GM12878 (cell line): Measurements from ENCODE around the gene BBS5. TPM values are rescaled to one million over a fixed set of nuclear protein-coding genes. Genes with fewer than 3 reads are reported as not detected.

ENCODE experiments used
- ATAC-seq: fragments of 200-7000 bp; cut with Tn5 transposase; 3 replicates; pipeline ENCODE4 v1.9.1; 2020; ENCODE audit warnings: mild to moderate bottlenecking, moderate library complexity
- BruUV-seq: library from RNA; stranded (reverse); fragments of 400-500 nt; replicated peaks from 2 replicates; lab custom pipeline; 2021; lab: Mats Ljungman, UMichigan
- CTCF ChIA-PET: fragments of 300-600 bp; sonication (Branson Sonifier 250); formaldehyde crosslinking; extraction: SDS; loops from one replicate; lab custom pipeline; 2021; ENCODE audit warnings: inconsistent platforms; lab: Yijun Ruan, JAX
- POLR2A ChIA-PET: fragments of 350-600 bp; formaldehyde crosslinking; extraction: SDS; loops from one replicate; lab custom pipeline; 2021; ENCODE audit warnings: inconsistent platforms; lab: Charles Lee
- RAD21 ChIA-PET: fragments of 300-600 bp; sonication (Branson Sonifier 250); formaldehyde crosslinking; loops from one replicate; lab custom pipeline; 2023; ENCODE audit warnings: antibody characterized with exemption; ENCODE audit not compliant: unreplicated experiment; lab: Charles Lee
- SMC1A ChIA-PET: fragments of 300-600 bp; sonication (Branson Sonifier 250); formaldehyde crosslinking; loops from one replicate; lab custom pipeline; 2023; ENCODE audit not compliant: unreplicated experiment, uncharacterized antibody; lab: Charles Lee
- DNase-seq: peaks from one replicate; pipeline ENCODE4 v3.0.0-alpha.2; 2011; ENCODE audit warnings: low read depth, low spot score
- FAIRE-seq: peaks from 3 replicates; lab custom pipeline; 2011; peaks lifted over from hg19 to GRCh38; lab: Jason Lieb, UNC
- H2AFZ ChIP-seq: 2 replicates; pipeline ENCODE4 v1.6.0; 2011; ENCODE audit warnings: low read depth, low read length, control low read depth; ENCODE audit not compliant: control insufficient read depth
- H3K27ac ChIP-seq: 2 replicates; pipeline ENCODE4 v1.5.1; 2011; ENCODE audit warnings: control low read depth; ENCODE audit not compliant: control insufficient read depth, insufficient read depth
- H3K27me3 ChIP-seq, 2 experiments: replicated peaks in 1 of 2; 2 replicates each; pipeline versions ENCODE4 v1.6.0 to v1.6.1; 2011; ENCODE audit warnings: low read length in 1 of 2; ENCODE audit not compliant: control insufficient read depth in 2 of 2, insufficient read depth in 2 of 2
- H3K36me3 ChIP-seq, 2 experiments: 2 replicates each; pipeline ENCODE4 v1.5.1; 2011; ENCODE audit warnings: low read length in 1 of 2; ENCODE audit not compliant: control insufficient read depth in 2 of 2, insufficient read depth in 2 of 2
- H3K4me1 ChIP-seq: 2 replicates; pipeline ENCODE4 v1.6.1; 2011; ENCODE audit warnings: mild to moderate bottlenecking, low read length, moderate library complexity, mixed read lengths; ENCODE audit not compliant: control insufficient read depth, insufficient read depth
- H3K4me2 ChIP-seq: 2 replicates; pipeline ENCODE4 v1.6.0; 2011; ENCODE audit warnings: control low read depth; ENCODE audit not compliant: control insufficient read depth, insufficient read depth
- H3K4me3 ChIP-seq: fragments of 200-600 bp; sonication (generic); 2 replicates; pipeline ENCODE4 v1.5.1; 2016
- H3K79me2 ChIP-seq: 2 replicates; pipeline ENCODE4 v1.6.0; 2011; ENCODE audit warnings: low read length; ENCODE audit not compliant: control insufficient read depth, insufficient read depth
- H3K9ac ChIP-seq: 2 replicates; pipeline ENCODE4 v1.8.0; 2011; ENCODE audit warnings: low read length, control low read depth, mixed read lengths; ENCODE audit not compliant: control insufficient read depth, insufficient read depth
- H3K9me3 ChIP-seq: replicated peaks from 3 replicates; pipeline ENCODE4 v1.5.1; 2011; ENCODE audit warnings: mild to moderate bottlenecking, low read length; ENCODE audit not compliant: control insufficient read depth, insufficient read depth
- H4K20me1 ChIP-seq: 2 replicates; pipeline ENCODE4 v1.6.0; 2011; ENCODE audit not compliant: control insufficient read depth, insufficient read depth
- BCLAF1 ChIP-seq: fragments of 450-650 bp; IDR thresholded peaks from 2 replicates; pipeline ENCODE4 v1.6.1; 2017; ENCODE audit warnings: antibody characterized with exemption, mild to moderate bottlenecking, moderate library complexity
- CBX5 ChIP-seq: sonication (generic); IDR thresholded peaks from 2 replicates; pipeline ENCODE4 v1.6.1; 2016; ENCODE audit warnings: low read depth, moderate library complexity, mild to moderate bottlenecking, inconsistent platforms
- CEBPZ ChIP-seq: fragments of 150-350 bp; IDR thresholded peaks from 2 replicates; pipeline ENCODE4 v1.6.1; 2016; ENCODE audit warnings: low read depth, low read length
- DPF2 ChIP-seq: fragments of 450-650 bp; IDR thresholded peaks from 2 replicates; pipeline ENCODE4 v1.6.1; 2017; ENCODE audit warnings: mild to moderate bottlenecking
- E2F4 ChIP-seq: IDR thresholded peaks from 2 replicates; pipeline ENCODE4 v1.6.1; 2012; ENCODE audit warnings: low read depth, low read length, improper control_type of control experiment
- E4F1 ChIP-seq: fragments of 450-650 bp; IDR thresholded peaks from 2 replicates; pipeline ENCODE4 v1.6.1; 2018; ENCODE audit warnings: borderline replicate concordance, mild to moderate bottlenecking; ENCODE audit not compliant: partially characterized antibody
- ESRRA ChIP-seq: IDR thresholded peaks from 2 replicates; pipeline ENCODE4 v1.6.1; 2012; ENCODE audit warnings: mild to moderate bottlenecking, low read length, improper control_type of control experiment
- IRF3 ChIP-seq: fragments of 450-650 bp; IDR thresholded peaks from 2 replicates; pipeline ENCODE4 v1.6.1; 2014; ENCODE audit warnings: mild to moderate bottlenecking
- MAX ChIP-seq: IDR thresholded peaks from 2 replicates; pipeline ENCODE4 v1.6.1; 2012; ENCODE audit warnings: low read depth, low read length, improper control_type of control experiment
- MTA3 ChIP-seq: IDR thresholded peaks from 2 replicates; pipeline ENCODE4 v1.6.1; 2012; ENCODE audit warnings: low read length, inconsistent platforms, borderline replicate concordance
- POLR2AphosphoS5 ChIP-seq: IDR thresholded peaks from 2 replicates; pipeline ENCODE4 v1.6.1; 2011; ENCODE audit warnings: mild to moderate bottlenecking, low read length, inconsistent platforms
- RAD21 ChIP-seq: IDR thresholded peaks from 2 replicates; pipeline ENCODE4 v1.6.1; 2011; ENCODE audit warnings: mild to moderate bottlenecking, low read depth, low read length, moderate library complexity; ENCODE audit not compliant: insufficient read depth
- WGBS: methylation state at CpG from one replicate; pipeline ENCODE4 v1.1.6; 2016; ENCODE audit warnings: low lambda C conversion rate; ENCODE audit not compliant: insufficient replicate concordance, insufficient coverage; ENCODE audit errors: missing lambda C conversion rate; 5-methylcytosine and 5-hydroxymethylcytosine counted together
- in situ Hi-C: fragments of 300-500 bp; cut with MboI; formaldehyde crosslinking; loops from 9 replicates; pipeline ENCODE4 v1.14.3; 2018; ENCODE audit warnings: mixed read lengths
- intact Hi-C: fragments of 100-400 bp; cut with micrococcal nuclease; formaldehyde crosslinking; loops from one replicate; pipeline ENCODE4 v1.14.2; 2022; ENCODE audit not compliant: unreplicated experiment
- polyA plus RNA-seq, 11 experiments: library from polyadenylated mRNA; depleted of rRNA in 4 of 11; unstranded in 6 of 11; stranded (reverse) in 5 of 11; fragments of >200 nt; fragmentation: Nextera tagmentation in 4 of 11; fragmentation: Illumina TruSeq in 1 of 11; extraction: Ambion mirVana in 4 of 11; extraction: Trizol in 1 of 11; gene quantifications; 1 replicate in 1 of 11; 2 replicates in 10 of 11; pipeline versions ENCODE4 v1.2.1 to v1.2.3, GENCODE V29; 2011 to 2016; ENCODE audit warnings: inconsistent platforms in 2 of 11, missing spikeins in 2 of 11, low read depth in 1 of 11
- total RNA-seq, 4 experiments: library from RNA; depleted of rRNA in 3 of 4; stranded (reverse); fragments of >200 nt in 3 of 4; fragmentation: Illumina TruSeq in 1 of 4; extraction: Trizol in 1 of 4; gene quantifications; 2 replicates each; pipeline versions ENCODE4 v1.2.1 to v1.2.3, GENCODE V29; 2013 to 2021

BBS5 gene
- total and polyA plus RNA-seq, 10 of the 15 experiments (the other 5 are each of a cell fraction or from before 2014, with no cell fraction given), result 0.56 to 3.4 (median 1.6) TPM

GRCh38 chr2:169528271-169528701 is 49.0 kb downstream of the BBS5 start:
- ChIA-PET RAD21 (interaction anchor here (0.6 to 1.4 kb wide), 3 partner anchors 23 to 464 kb away, joined by 3 to 6 read pairs (median 4); no protein-coding TSS in a partner anchor), SMC1A (interaction anchor here (0.6 to 1.8 kb wide), 8 partner anchors 10 to 403 kb away, joined by 3 to 6 read pairs (median 3); no protein-coding TSS in a partner anchor), CTCF (interaction anchor here (0.6 to 1.8 kb wide), 24 partner anchors 9 to 402 kb away, joined by 3 to 7 read pairs (median 3); partner anchors contain the start of gene KLHL41), POLR2A (no interaction called here)
- Histone ChIP-seq H2AFZ (no peak overlapping the region), H3K36me3 (peaks cover 0 to 23% of the 10 kb centered on the region in 2 experiments; a peak in 2 of 4 replicates), H3K4me3 (no peak overlapping the region), H3K4me1 (no peaks in the 10 kb centered on the region), H3K9ac (no peak overlapping the region), H3K9me3 (no peaks in the 10 kb centered on the region), H4K20me1 (no peaks in the 10 kb centered on the region), H3K4me2 (no peak overlapping the region), H3K27ac (no peak overlapping the region), H3K27me3 (no peaks in the 10 kb centered on the region), H3K79me2 (no peaks in the 10 kb centered on the region)
- peak; percentile 100 for ATAC-seq
- no TSS peak for BruUV-seq
- peak; percentile 45 for DNase-seq
- FAIRE-seq, result peak; percentile 38
- in situ Hi-C loops (no loop called here), intact Hi-C loops (loop anchor here (10.0 kb wide), 1 partner anchor 267 kb away; the partner anchor contains the start of gene SSB)
- 5% methylated on average over 2 of the region's 2 CpGs for WGBS
- TF ChIP-seq MTA3 (no peak), ESRRA (no peak), BCLAF1 (peak; percentile 4; the same call in 1 of the 2 replicates), CBX5 (no peak), DPF2 (0 out of 2 replicates have a peak, but pooled peaks have one; percentile 20), POLR2AphosphoS5 (no peak), E2F4 (no peak), CEBPZ (no peak), E4F1 (no peak), RAD21 (peak; percentile 70), MAX (no peak), IRF3 (no peak)
